ENCODE measurements around the gene ZNF829. TPM values are rescaled to one million over a fixed set of nuclear protein-coding genes. Genes with fewer than 3 reads are reported as not detected.

ZNF829 gene
- total and polyA plus RNA-seq, 10 of the 15 experiments (the other 5 are each of a cell fraction or from before 2014, with no cell fraction given) = 0.08 to 0.63 (median 0.22) TPM

- 0 out of 2 replicates have a peak, but pooled peaks have one; percentile 47 for TF ChIP-seq ELK1 (IDR thresholded peaks at IDR 0.05; ENCODE audit: low read depth, low read length)
- peak; percentile 93 for TF ChIP-seq YY1 (IDR thresholded peaks at IDR 0.05; ENCODE audit: low read depth, low read length)
- no peak for TF ChIP-seq KAT2A (conservative IDR thresholded peaks at IDR 0.05; ENCODE audit: control insufficient read depth, low read depth, low read length)
- no peak for TF ChIP-seq IRF4 (IDR thresholded peaks at IDR 0.05; ENCODE audit: low read depth, low read length)
- TF ChIP-seq ZNF687 (IDR thresholded peaks at IDR 0.05) = no peak
- TF ChIP-seq WRNIP1 (IDR thresholded peaks at IDR 0.05; ENCODE audit: borderline replicate concordance, low read depth, low read length) = no peak
- TF ChIP-seq ASH2L (IDR thresholded peaks at IDR 0.05; ENCODE audit: borderline replicate concordance, low read depth) = no peak
- TF ChIP-seq CBX3 (IDR thresholded peaks at IDR 0.05; ENCODE audit: borderline replicate concordance, low read depth) = no peak
- no peak for TF ChIP-seq SMC3 (IDR thresholded peaks at IDR 0.05; ENCODE audit: borderline replicate concordance, low read length)
- no peak for TF ChIP-seq RB1 (IDR thresholded peaks at IDR 0.05; ENCODE audit: borderline replicate concordance)
- no peak for TF ChIP-seq FOS (IDR thresholded peaks at IDR 0.05; ENCODE audit: borderline replicate concordance, extremely low read depth, insufficient read length)
- TF ChIP-seq ZNF207 (IDR thresholded peaks at IDR 0.05; ENCODE audit: borderline replicate concordance) = no peak
- no peak; the same call in 1 of the 2 replicates for TF ChIP-seq SREBF2 (IDR thresholded peaks at IDR 0.05; ENCODE audit: low read length)
- no peak for TF ChIP-seq CTCF (IDR thresholded peaks at IDR 0.05 in 2 of 3, conservative IDR thresholded peaks at IDR 0.05 in 1 of 3; ENCODE audit: control insufficient read depth in 2 of 3, extremely low read depth in 1 of 3, insufficient read depth in 1 of 3, low read depth in 3 of 3, low read length in 3 of 3)
- TF ChIP-seq PKNOX1 (IDR thresholded peaks at IDR 0.05) = peak; percentile 29; the same call in 1 of the 2 replicates
- TF ChIP-seq BCL11A (IDR thresholded peaks at IDR 0.05; ENCODE audit: low read depth, low read length) = no peak
- no peak for TF ChIP-seq PML (IDR thresholded peaks at IDR 0.05; ENCODE audit: low read length)
- no peak for TF ChIP-seq NFIC (IDR thresholded peaks at IDR 0.05; ENCODE audit: low read depth, low read length)
- TF ChIP-seq TARDBP (IDR thresholded peaks at IDR 0.05; ENCODE audit: borderline replicate concordance) = no peak
- no peak for TF ChIP-seq ZBTB33 (IDR thresholded peaks at IDR 0.05)
Observed at GRCh38 chr19:36849701-36850558, 66.2 kb downstream of the ZNF829 start (continued).

All from GM12878 (cell line).